ENCODE measurements around the gene CLK3. TPM values are rescaled to one million over a fixed set of nuclear protein-coding genes. Genes with fewer than 3 reads are reported as not detected.
"Not testable (repeated sequence)": the region's sequence is repeated elsewhere in the genome, so short reads cannot be mapped to it uniquely, and the experiment has no call there.

CLK3 gene
- total RNA-seq, 1 donor from 2014 or later: 65.8 TPM

DNA sequence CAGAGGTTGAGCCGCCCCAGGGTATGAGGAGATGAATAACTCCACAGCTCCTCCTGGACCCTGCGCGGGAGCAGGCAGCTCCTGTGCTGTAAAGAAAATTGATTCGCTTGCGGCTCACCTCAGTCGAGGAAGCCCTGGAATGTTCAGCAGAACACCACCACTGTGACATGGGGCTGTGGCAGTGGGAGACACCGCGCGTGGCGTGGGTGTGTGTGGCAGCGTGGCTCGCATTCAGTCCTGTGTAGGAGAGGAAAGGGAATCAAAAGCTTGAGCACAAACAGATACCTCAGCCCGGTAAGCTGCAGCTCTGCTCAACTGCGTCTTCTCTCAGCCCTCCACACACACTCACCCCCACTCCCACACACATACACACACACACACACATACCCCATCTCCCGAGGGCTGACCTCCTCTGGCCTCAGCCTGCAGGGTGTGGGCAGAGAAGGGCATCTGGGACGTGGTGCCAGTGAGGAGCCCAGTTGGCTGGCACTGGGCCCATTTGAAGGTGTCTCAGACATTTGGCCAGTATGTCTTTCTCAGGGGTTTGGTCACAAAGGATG is 18.4 kb upstream of the CLK3 start:
- not testable (repeated sequence) for H3K9me3 Mint-ChIP-seq (ENCODE audit: unreplicated experiment); H3K27ac Mint-ChIP-seq (ENCODE audit: unreplicated experiment); FAIRE-seq; H3K27me3 Mint-ChIP-seq (ENCODE audit: low read depth, unreplicated experiment); H2AFZ ChIP-seq (ENCODE audit: low read depth, low read length); DNase-seq (ENCODE audit: low read depth); H3K79me2 ChIP-seq (ENCODE audit: insufficient read depth, low read length); H3K4me2 ChIP-seq (ENCODE audit: low read length); H3K27me3 ChIP-seq (ENCODE audit: insufficient read depth, low read length); H3K9me3 ChIP-seq (ENCODE audit: insufficient read depth, low read depth, low read length); H3K4me3 ChIP-seq (ENCODE audit: insufficient read depth, low read depth, low read length); H3K4me3 Mint-ChIP-seq (ENCODE audit: unreplicated experiment); H3K9ac ChIP-seq (ENCODE audit: low read length); H3K27ac ChIP-seq (ENCODE audit: low read depth, low read length); H3K36me3 ChIP-seq (ENCODE audit: insufficient read depth, low read length); H3K4me1 Mint-ChIP-seq (ENCODE audit: low read depth, unreplicated experiment)
- H3K36me3 Mint-ChIP-seq (ENCODE audit: low read depth, unreplicated experiment): peaks cover 21% of the 10 kb centered on the region
- H3K4me1 ChIP-seq (ENCODE audit: insufficient read depth, low read length): peaks cover 12% of the 10 kb centered on the region
- peaks cover 10% of the 10 kb centered on the region for H4K20me1 ChIP-seq (ENCODE audit: insufficient read depth, low read length)

DNA sequence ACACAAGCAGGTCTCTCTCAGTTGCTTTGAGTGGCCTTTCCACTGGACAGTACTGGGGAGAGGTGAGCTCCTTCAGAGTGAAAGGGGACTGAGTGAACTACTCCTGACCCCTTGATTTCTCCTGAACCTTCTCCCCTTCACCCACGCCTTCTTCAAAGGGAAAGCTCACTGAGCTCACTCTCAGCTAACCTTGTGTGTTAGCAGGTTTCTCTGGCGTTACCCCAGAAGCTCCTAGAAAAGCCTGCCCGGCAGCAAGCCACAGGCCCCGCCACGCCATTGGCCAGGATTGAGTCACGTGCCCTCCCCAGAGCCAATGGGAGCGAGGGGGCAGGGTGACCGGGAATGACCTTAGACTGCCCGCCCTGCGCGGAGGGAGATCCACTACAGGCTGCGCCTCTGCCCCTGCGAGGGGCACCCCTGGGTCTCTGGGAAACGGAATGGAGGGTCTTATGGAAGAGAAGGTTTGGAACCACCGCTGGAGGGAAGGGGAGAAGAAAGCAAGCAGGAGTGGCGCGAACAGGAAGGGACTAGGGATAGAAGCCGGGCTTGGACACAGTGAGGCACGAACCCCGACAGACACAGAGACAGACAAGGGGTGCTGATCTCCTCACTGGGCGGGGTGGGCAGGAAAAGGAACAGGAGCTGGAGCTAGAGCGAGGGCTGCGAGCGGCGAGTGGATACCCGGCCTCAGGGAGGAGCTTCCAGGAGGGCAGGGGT is 17.4 kb upstream of the CLK3 start:
- H3K27me3 Mint-ChIP-seq (ENCODE audit: low read depth, unreplicated experiment): peaks cover 7% of the 10 kb centered on the region
- peak overlapping the region; percentile 94 for H3K4me2 ChIP-seq (ENCODE audit: low read length)
- H3K9me3 ChIP-seq (ENCODE audit: insufficient read depth, low read depth, low read length): no peaks in the 10 kb centered on the region
- no peaks in the 10 kb centered on the region for H3K9me3 Mint-ChIP-seq (ENCODE audit: unreplicated experiment)
- H3K36me3 ChIP-seq (ENCODE audit: insufficient read depth, low read length): peaks cover 3% of the 10 kb centered on the region
- FAIRE-seq (no peak), DNase-seq (ENCODE audit: low read depth) (peak; percentile 63)
- H3K9ac ChIP-seq (ENCODE audit: low read length): peak overlapping the region; percentile 80
- no peaks in the 10 kb centered on the region for H3K4me1 Mint-ChIP-seq (ENCODE audit: low read depth, unreplicated experiment)
- H3K27me3 ChIP-seq (ENCODE audit: insufficient read depth, low read length): no peaks in the 10 kb centered on the region
- H2AFZ ChIP-seq (ENCODE audit: low read depth, low read length): peak overlapping the region; percentile 90
- peak overlapping the region; percentile 67 for H3K4me3 ChIP-seq (ENCODE audit: insufficient read depth, low read depth, low read length)
- H3K4me3 Mint-ChIP-seq (ENCODE audit: unreplicated experiment): peak overlapping the region; percentile 47
- H3K4me1 ChIP-seq (ENCODE audit: insufficient read depth, low read length): peaks cover 12% of the 10 kb centered on the region
- no peak for TF ChIP-seq EZH2 (IDR thresholded peaks at IDR 0.05; ENCODE audit: insufficient read depth, low read length)
- TF ChIP-seq, protein P1, sequence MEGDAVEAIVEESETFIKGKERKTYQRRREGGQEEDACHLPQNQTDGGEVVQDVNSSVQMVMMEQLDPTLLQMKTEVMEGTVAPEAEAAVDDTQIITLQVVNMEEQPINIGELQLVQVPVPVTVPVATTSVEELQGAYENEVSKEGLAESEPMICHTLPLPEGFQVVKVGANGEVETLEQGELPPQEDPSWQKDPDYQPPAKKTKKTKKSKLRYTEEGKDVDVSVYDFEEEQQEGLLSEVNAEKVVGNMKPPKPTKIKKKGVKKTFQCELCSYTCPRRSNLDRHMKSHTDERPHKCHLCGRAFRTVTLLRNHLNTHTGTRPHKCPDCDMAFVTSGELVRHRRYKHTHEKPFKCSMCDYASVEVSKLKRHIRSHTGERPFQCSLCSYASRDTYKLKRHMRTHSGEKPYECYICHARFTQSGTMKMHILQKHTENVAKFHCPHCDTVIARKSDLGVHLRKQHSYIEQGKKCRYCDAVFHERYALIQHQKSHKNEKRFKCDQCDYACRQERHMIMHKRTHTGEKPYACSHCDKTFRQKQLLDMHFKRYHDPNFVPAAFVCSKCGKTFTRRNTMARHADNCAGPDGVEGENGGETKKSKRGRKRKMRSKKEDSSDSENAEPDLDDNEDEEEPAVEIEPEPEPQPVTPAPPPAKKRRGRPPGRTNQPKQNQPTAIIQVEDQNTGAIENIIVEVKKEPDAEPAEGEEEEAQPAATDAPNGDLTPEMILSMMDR (IDR thresholded peaks at IDR 0.05; ENCODE audit: insufficient read depth, low read depth, low read length): no peak
- H3K27ac Mint-ChIP-seq (ENCODE audit: unreplicated experiment): peak overlapping the region; percentile 6
- peaks cover 10% of the 10 kb centered on the region for H4K20me1 ChIP-seq (ENCODE audit: insufficient read depth, low read length)
- peaks cover 17% of the 10 kb centered on the region for H3K36me3 Mint-ChIP-seq (ENCODE audit: low read depth, unreplicated experiment)
- H3K27ac ChIP-seq (ENCODE audit: low read depth, low read length): no peak overlapping the region
- peaks cover 8% of the 10 kb centered on the region for H3K79me2 ChIP-seq (ENCODE audit: insufficient read depth, low read length)

DNA sequence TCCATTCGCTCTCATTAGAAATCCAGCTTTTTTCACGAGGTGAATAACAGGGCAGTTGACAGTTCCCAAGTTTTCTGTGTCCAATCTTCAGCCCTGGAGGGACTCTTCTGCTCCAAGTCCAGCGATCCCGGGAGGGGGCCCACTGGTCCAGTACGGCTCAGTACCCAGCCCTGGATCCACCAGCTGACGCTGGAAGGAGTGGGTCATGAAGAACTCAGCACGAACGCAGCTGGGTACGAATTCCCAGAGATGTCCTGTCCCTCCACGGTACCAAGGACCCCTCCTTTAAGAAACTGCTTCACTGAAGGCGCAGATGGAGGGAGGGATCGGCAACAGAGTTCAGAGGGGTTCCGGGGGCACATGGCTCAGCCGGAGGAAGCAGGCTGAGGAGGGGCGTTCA is 16.5 kb upstream of the CLK3 start:
- H3K27ac Mint-ChIP-seq (ENCODE audit: unreplicated experiment): no peak overlapping the region
- DNase-seq (ENCODE audit: low read depth) (no peak), FAIRE-seq (no peak)
- H3K4me2 ChIP-seq (ENCODE audit: low read length): peak overlapping the region; percentile 94
- no peaks in the 10 kb centered on the region for H3K9me3 ChIP-seq (ENCODE audit: insufficient read depth, low read depth, low read length)
- peak overlapping the region; percentile 90 for H2AFZ ChIP-seq (ENCODE audit: low read depth, low read length)
- no peaks in the 10 kb centered on the region for H3K4me1 Mint-ChIP-seq (ENCODE audit: low read depth, unreplicated experiment)
- H3K9me3 Mint-ChIP-seq (ENCODE audit: unreplicated experiment): no peaks in the 10 kb centered on the region
- H4K20me1 ChIP-seq (ENCODE audit: insufficient read depth, low read length): peaks cover 10% of the 10 kb centered on the region
- no peaks in the 10 kb centered on the region for H3K27me3 ChIP-seq (ENCODE audit: insufficient read depth, low read length)
- H3K4me3 Mint-ChIP-seq (ENCODE audit: unreplicated experiment): no peak overlapping the region
- H3K79me2 ChIP-seq (ENCODE audit: insufficient read depth, low read length): peaks cover 8% of the 10 kb centered on the region
- peaks cover 7% of the 10 kb centered on the region for H3K27me3 Mint-ChIP-seq (ENCODE audit: low read depth, unreplicated experiment)
- H3K4me1 ChIP-seq (ENCODE audit: insufficient read depth, low read length): peaks cover 12% of the 10 kb centered on the region
- peaks cover 14% of the 10 kb centered on the region for H3K36me3 Mint-ChIP-seq (ENCODE audit: low read depth, unreplicated experiment)
- H3K27ac ChIP-seq (ENCODE audit: low read depth, low read length): no peak overlapping the region
- H3K9ac ChIP-seq (ENCODE audit: low read length): peak overlapping the region; percentile 80
- no peak for TF ChIP-seq EZH2 (IDR thresholded peaks at IDR 0.05; ENCODE audit: insufficient read depth, low read length)
- TF ChIP-seq, protein P1 (IDR thresholded peaks at IDR 0.05; ENCODE audit: insufficient read depth, low read depth, low read length): no peak
- H3K36me3 ChIP-seq (ENCODE audit: insufficient read depth, low read length): no peaks in the 10 kb centered on the region
- peak overlapping the region; percentile 67 for H3K4me3 ChIP-seq (ENCODE audit: insufficient read depth, low read depth, low read length)
